WTC11 (cell line): ENCODE results near the gene SYNE3. TPM values are rescaled to one million over a fixed set of nuclear protein-coding genes. Genes with fewer than 3 reads are reported as not detected.

Experiments
- ATAC-seq: fragments of 200-7000 bp; cut with Tn5 transposase; 2 replicates; pipeline ENCODE4 v1.10.0; 2021; ENCODE audit warnings: mild to moderate bottlenecking, moderate library complexity
- CTCF ChIA-PET: fragments of 300-600 bp; sonication (Branson Sonifier 250); formaldehyde crosslinking; loops from one replicate; lab custom pipeline; 2021; ENCODE audit warnings: antibody characterized with exemption; lab: Charles Lee
- POLR2A ChIA-PET: fragments of 350-600 bp; sonication (Branson Sonifier 250); formaldehyde crosslinking; loops from one replicate; lab custom pipeline; 2021; ENCODE audit warnings: antibody characterized with exemption; lab: Charles Lee
- DNase-seq: peaks from one replicate; pipeline ENCODE4 v3.0.0; 2021; ENCODE audit warnings: low spot score
- H3K27ac Mint-ChIP-seq: 2 replicates; pipeline ENCODE4 v1.8.0; 2021; ENCODE audit warnings: mixed read lengths
- H3K27me3 Mint-ChIP-seq: 2 replicates; pipeline ENCODE4 v1.8.0; 2021; ENCODE audit warnings: low read depth, mild to moderate bottlenecking, moderate library complexity, mixed read lengths
- H3K36me3 Mint-ChIP-seq: 2 replicates; pipeline ENCODE4 v1.8.0; 2021; ENCODE audit warnings: mixed read lengths
- H3K4me1 Mint-ChIP-seq: 2 replicates; pipeline ENCODE4 v1.8.0; 2022; ENCODE audit warnings: mixed read lengths
- H3K4me3 Mint-ChIP-seq: 2 replicates; pipeline ENCODE4 v1.8.0; 2021; ENCODE audit warnings: mild to moderate bottlenecking, moderate library complexity, mixed read lengths
- H3K9me3 Mint-ChIP-seq: 2 replicates; pipeline ENCODE4 v1.8.0; 2021; ENCODE audit warnings: mixed read lengths
- ATF1 ChIP-seq: sonication (generic); formaldehyde crosslinking; IDR thresholded peaks from 2 replicates; pipeline ENCODE4 v1.8.1; 2023; ENCODE audit warnings: mild to moderate bottlenecking, moderate library complexity, missing genetic modification reagents
- CREM ChIP-seq: sonication (generic); formaldehyde crosslinking; IDR thresholded peaks from 2 replicates; pipeline ENCODE4 v1.8.1; 2022; ENCODE audit warnings: mild to moderate bottlenecking, missing genetic modification reagents, moderate library complexity
- FOXK1 ChIP-seq: sonication (generic); formaldehyde crosslinking; IDR thresholded peaks from 2 replicates; pipeline ENCODE4 v1.8.0; 2022; ENCODE audit warnings: mild to moderate bottlenecking, moderate library complexity, missing genetic modification reagents
- GTF2I ChIP-seq: fragments of 250-450 bp; sonication (Bioruptor Pico); conservative IDR thresholded peaks from 2 replicates; pipeline ENCODE4 v1.4.0; 2021; ENCODE audit warnings: mild to moderate bottlenecking
- JUN ChIP-seq: sonication (generic); formaldehyde crosslinking; IDR thresholded peaks from 2 replicates; pipeline ENCODE4 v1.8.0; 2023; ENCODE audit warnings: mild to moderate bottlenecking, missing genetic modification reagents
- KAT7 ChIP-seq: sonication (generic); formaldehyde crosslinking; IDR thresholded peaks from 2 replicates; pipeline ENCODE4 v1.8.1; 2023; ENCODE audit warnings: missing genetic modification reagents, mild to moderate bottlenecking, borderline replicate concordance
- MXD4 ChIP-seq: fragments of 250-450 bp; sonication (Bioruptor Pico); IDR thresholded peaks from 2 replicates; pipeline ENCODE4 v1.8.0; 2021; ENCODE audit warnings: mild to moderate bottlenecking, moderate library complexity, borderline replicate concordance
- NFATC4 ChIP-seq: fragments of 250-450 bp; sonication (Bioruptor Pico); IDR thresholded peaks from 2 replicates; pipeline ENCODE4 v1.9.0; 2021; ENCODE audit warnings: mild to moderate bottlenecking
- NFE2L1 ChIP-seq: sonication (generic); formaldehyde crosslinking; IDR thresholded peaks from 2 replicates; pipeline ENCODE4 v1.8.1; 2023; ENCODE audit warnings: missing genetic modification reagents
- NR2C2 ChIP-seq: sonication (generic); formaldehyde crosslinking; IDR thresholded peaks from 2 replicates; pipeline ENCODE4 v1.8.0; 2022; ENCODE audit warnings: mild to moderate bottlenecking, missing genetic modification reagents
- SMAD4 ChIP-seq: sonication (generic); formaldehyde crosslinking; IDR thresholded peaks from 2 replicates; pipeline ENCODE4 v1.8.0; 2022; ENCODE audit warnings: mild to moderate bottlenecking, missing genetic modification reagents
- ZNF671 ChIP-seq: fragments of 250-450 bp; sonication (Bioruptor Pico); IDR thresholded peaks from 2 replicates; pipeline ENCODE4 v1.8.0; 2021; ENCODE audit warnings: mild to moderate bottlenecking
- total RNA-seq: library from RNA; stranded (reverse); gene quantifications from 3 replicates; pipeline ENCODE4 v1.2.3, GENCODE V29; 2021
- TF ChIP-seq, protein P1 (sequence below): sonication (generic); formaldehyde crosslinking; IDR thresholded peaks from 2 replicates; pipeline ENCODE4 v1.8.0; 2023; ENCODE audit warnings: missing genetic modification reagents, mild to moderate bottlenecking, borderline replicate concordance
- TF ChIP-seq, protein P2 (sequence below): sonication (generic); formaldehyde crosslinking; IDR thresholded peaks from 2 replicates; pipeline ENCODE4 v1.8.0; 2022; ENCODE audit warnings: mild to moderate bottlenecking, missing genetic modification reagents
- TF ChIP-seq, protein P3 (sequence below): sonication (generic); formaldehyde crosslinking; IDR thresholded peaks from 2 replicates; pipeline ENCODE4 v1.8.1; 2022; ENCODE audit warnings: mild to moderate bottlenecking, moderate library complexity, missing genetic modification reagents
- TF ChIP-seq, protein P4 (sequence below): fragments of 250-450 bp; sonication (Bioruptor Pico); IDR thresholded peaks from 2 replicates; pipeline ENCODE4 v1.9.0; 2021; ENCODE audit warnings: mild to moderate bottlenecking, borderline replicate concordance
- TF ChIP-seq, protein P5 (sequence below): fragments of 250-450 bp; sonication (Bioruptor Pico); IDR thresholded peaks from 2 replicates; pipeline ENCODE4 v1.8.0; 2021; ENCODE audit warnings: mild to moderate bottlenecking
- TF ChIP-seq, protein P6 (sequence below): sonication (generic); formaldehyde crosslinking; conservative IDR thresholded peaks from 2 replicates; pipeline ENCODE4 v1.8.1; 2022; ENCODE audit warnings: mild to moderate bottlenecking, missing genetic modification reagents
- TF ChIP-seq, protein P7 (sequence below): fragments of 250-450 bp; sonication (Bioruptor Pico); IDR thresholded peaks from 2 replicates; pipeline ENCODE4 v1.9.0; 2021; ENCODE audit warnings: mild to moderate bottlenecking
- TF ChIP-seq, protein P8 (sequence below): sonication (generic); formaldehyde crosslinking; IDR thresholded peaks from 2 replicates; pipeline ENCODE4 v1.8.1; 2023; ENCODE audit warnings: mild to moderate bottlenecking, missing genetic modification reagents, moderate library complexity

SYNE3 gene
- total RNA-seq, 1 experiment from 2014 or later, result 0.24 TPM

DNA sequence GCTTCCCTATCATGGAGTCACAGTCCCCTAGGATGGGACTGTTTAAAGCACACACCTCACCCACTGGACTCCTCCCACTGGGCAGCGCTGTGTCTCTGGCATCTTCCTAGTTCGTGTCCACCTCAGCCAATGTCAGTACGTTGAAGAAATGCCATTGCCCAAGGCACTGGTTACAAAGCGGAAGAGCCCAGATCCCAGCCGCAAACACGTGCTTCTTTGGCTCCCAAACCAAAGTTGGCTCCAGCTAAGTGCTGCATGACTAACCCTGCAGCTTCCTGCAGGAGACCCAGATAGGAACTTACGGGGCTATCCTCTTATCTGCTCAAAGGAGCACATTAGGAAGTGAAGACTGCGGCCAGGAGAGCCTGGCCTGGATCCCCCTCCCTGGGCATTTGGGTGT is 9.3 kb downstream of the SYNE3 start (continued):
- TF ChIP-seq, protein P1, sequence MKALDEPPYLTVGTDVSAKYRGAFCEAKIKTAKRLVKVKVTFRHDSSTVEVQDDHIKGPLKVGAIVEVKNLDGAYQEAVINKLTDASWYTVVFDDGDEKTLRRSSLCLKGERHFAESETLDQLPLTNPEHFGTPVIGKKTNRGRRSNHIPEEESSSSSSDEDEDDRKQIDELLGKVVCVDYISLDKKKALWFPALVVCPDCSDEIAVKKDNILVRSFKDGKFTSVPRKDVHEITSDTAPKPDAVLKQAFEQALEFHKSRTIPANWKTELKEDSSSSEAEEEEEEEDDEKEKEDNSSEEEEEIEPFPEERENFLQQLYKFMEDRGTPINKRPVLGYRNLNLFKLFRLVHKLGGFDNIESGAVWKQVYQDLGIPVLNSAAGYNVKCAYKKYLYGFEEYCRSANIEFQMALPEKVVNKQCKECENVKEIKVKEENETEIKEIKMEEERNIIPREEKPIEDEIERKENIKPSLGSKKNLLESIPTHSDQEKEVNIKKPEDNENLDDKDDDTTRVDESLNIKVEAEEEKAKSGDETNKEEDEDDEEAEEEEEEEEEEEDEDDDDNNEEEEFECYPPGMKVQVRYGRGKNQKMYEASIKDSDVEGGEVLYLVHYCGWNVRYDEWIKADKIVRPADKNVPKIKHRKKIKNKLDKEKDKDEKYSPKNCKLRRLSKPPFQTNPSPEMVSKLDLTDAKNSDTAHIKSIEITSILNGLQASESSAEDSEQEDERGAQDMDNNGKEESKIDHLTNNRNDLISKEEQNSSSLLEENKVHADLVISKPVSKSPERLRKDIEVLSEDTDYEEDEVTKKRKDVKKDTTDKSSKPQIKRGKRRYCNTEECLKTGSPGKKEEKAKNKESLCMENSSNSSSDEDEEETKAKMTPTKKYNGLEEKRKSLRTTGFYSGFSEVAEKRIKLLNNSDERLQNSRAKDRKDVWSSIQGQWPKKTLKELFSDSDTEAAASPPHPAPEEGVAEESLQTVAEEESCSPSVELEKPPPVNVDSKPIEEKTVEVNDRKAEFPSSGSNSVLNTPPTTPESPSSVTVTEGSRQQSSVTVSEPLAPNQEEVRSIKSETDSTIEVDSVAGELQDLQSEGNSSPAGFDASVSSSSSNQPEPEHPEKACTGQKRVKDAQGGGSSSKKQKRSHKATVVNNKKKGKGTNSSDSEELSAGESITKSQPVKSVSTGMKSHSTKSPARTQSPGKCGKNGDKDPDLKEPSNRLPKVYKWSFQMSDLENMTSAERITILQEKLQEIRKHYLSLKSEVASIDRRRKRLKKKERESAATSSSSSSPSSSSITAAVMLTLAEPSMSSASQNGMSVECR (CRISPR knock-in tag), result no peak
- TF ChIP-seq, protein P2, sequence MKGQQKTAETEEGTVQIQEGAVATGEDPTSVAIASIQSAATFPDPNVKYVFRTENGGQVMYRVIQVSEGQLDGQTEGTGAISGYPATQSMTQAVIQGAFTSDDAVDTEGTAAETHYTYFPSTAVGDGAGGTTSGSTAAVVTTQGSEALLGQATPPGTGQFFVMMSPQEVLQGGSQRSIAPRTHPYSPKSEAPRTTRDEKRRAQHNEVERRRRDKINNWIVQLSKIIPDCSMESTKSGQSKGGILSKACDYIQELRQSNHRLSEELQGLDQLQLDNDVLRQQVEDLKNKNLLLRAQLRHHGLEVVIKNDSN (CRISPR knock-in tag), result no peak
- TF ChIP-seq NFATC4 (no peak), CREM (no peak)
- TF ChIP-seq, protein P3, sequence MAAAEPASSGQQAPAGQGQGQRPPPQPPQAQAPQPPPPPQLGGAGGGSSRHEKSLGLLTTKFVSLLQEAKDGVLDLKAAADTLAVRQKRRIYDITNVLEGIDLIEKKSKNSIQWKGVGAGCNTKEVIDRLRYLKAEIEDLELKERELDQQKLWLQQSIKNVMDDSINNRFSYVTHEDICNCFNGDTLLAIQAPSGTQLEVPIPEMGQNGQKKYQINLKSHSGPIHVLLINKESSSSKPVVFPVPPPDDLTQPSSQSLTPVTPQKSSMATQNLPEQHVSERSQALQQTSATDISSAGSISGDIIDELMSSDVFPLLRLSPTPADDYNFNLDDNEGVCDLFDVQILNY (CRISPR knock-in tag), result no peak
- TF ChIP-seq, protein P4, sequence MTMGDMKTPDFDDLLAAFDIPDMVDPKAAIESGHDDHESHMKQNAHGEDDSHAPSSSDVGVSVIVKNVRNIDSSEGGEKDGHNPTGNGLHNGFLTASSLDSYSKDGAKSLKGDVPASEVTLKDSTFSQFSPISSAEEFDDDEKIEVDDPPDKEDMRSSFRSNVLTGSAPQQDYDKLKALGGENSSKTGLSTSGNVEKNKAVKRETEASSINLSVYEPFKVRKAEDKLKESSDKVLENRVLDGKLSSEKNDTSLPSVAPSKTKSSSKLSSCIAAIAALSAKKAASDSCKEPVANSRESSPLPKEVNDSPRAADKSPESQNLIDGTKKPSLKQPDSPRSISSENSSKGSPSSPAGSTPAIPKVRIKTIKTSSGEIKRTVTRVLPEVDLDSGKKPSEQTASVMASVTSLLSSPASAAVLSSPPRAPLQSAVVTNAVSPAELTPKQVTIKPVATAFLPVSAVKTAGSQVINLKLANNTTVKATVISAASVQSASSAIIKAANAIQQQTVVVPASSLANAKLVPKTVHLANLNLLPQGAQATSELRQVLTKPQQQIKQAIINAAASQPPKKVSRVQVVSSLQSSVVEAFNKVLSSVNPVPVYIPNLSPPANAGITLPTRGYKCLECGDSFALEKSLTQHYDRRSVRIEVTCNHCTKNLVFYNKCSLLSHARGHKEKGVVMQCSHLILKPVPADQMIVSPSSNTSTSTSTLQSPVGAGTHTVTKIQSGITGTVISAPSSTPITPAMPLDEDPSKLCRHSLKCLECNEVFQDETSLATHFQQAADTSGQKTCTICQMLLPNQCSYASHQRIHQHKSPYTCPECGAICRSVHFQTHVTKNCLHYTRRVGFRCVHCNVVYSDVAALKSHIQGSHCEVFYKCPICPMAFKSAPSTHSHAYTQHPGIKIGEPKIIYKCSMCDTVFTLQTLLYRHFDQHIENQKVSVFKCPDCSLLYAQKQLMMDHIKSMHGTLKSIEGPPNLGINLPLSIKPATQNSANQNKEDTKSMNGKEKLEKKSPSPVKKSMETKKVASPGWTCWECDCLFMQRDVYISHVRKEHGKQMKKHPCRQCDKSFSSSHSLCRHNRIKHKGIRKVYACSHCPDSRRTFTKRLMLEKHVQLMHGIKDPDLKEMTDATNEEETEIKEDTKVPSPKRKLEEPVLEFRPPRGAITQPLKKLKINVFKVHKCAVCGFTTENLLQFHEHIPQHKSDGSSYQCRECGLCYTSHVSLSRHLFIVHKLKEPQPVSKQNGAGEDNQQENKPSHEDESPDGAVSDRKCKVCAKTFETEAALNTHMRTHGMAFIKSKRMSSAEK (CRISPR knock-in tag), result no peak

DNA sequence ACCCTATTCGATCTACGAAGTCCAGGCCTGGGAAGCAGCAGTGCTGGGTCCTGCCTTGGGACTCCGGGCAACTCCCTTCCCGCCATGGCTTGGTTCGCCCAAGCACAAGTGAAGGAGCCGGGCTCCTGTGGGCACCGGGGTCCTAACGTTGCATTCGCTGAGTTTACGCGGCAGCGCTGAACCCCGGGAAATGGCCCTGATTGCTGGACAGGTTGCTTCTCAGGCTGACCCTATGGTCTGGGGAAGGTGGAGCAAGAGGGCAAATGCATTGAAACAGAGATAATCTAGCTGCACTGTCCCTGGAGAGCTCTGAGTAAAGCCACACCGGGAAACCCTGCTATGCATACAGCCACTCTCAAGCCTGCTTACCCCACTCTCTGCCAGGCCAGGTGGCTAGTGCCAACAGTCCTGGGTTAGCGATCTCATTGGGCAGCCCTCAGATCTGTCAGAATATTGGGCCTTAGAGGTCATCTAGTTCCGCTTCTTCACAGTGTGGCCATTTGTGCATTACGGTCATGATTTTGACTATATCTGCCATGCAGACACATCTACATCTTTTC is 11.3 kb downstream of the SYNE3 start:
- Mint-ChIP-seq H3K4me1 (no peaks in the 10 kb centered on the region), H3K27me3 (no peaks in the 10 kb centered on the region; the same call in 1 of the 2 replicates), H3K4me3 (no peak overlapping the region), H3K36me3 (no peaks in the 10 kb centered on the region), H3K9me3 (no peaks in the 10 kb centered on the region), H3K27ac (no peak overlapping the region)
- TF ChIP-seq, protein P5, sequence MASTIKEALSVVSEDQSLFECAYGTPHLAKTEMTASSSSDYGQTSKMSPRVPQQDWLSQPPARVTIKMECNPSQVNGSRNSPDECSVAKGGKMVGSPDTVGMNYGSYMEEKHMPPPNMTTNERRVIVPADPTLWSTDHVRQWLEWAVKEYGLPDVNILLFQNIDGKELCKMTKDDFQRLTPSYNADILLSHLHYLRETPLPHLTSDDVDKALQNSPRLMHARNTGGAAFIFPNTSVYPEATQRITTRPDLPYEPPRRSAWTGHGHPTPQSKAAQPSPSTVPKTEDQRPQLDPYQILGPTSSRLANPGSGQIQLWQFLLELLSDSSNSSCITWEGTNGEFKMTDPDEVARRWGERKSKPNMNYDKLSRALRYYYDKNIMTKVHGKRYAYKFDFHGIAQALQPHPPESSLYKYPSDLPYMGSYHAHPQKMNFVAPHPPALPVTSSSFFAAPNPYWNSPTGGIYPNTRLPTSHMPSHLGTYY, result no peak
- TF ChIP-seq, protein P6, sequence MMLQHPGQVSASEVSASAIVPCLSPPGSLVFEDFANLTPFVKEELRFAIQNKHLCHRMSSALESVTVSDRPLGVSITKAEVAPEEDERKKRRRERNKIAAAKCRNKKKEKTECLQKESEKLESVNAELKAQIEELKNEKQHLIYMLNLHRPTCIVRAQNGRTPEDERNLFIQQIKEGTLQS (CRISPR knock-in tag), result no peak
- TF ChIP-seq FOXK1 (CRISPR knock-in tag) (no peak), NFE2L1 (CRISPR knock-in tag) (no peak), KAT7 (no peak), MXD4 (CRISPR knock-in tag) (no peak), GTF2I (CRISPR knock-in tag) (no peak), SMAD4 (no peak), NR2C2 (CRISPR knock-in tag) (no peak), ATF1 (CRISPR knock-in tag) (no peak), ZNF671 (CRISPR knock-in tag) (no peak), JUN (CRISPR knock-in tag) (no peak)
- TF ChIP-seq, protein P7, sequence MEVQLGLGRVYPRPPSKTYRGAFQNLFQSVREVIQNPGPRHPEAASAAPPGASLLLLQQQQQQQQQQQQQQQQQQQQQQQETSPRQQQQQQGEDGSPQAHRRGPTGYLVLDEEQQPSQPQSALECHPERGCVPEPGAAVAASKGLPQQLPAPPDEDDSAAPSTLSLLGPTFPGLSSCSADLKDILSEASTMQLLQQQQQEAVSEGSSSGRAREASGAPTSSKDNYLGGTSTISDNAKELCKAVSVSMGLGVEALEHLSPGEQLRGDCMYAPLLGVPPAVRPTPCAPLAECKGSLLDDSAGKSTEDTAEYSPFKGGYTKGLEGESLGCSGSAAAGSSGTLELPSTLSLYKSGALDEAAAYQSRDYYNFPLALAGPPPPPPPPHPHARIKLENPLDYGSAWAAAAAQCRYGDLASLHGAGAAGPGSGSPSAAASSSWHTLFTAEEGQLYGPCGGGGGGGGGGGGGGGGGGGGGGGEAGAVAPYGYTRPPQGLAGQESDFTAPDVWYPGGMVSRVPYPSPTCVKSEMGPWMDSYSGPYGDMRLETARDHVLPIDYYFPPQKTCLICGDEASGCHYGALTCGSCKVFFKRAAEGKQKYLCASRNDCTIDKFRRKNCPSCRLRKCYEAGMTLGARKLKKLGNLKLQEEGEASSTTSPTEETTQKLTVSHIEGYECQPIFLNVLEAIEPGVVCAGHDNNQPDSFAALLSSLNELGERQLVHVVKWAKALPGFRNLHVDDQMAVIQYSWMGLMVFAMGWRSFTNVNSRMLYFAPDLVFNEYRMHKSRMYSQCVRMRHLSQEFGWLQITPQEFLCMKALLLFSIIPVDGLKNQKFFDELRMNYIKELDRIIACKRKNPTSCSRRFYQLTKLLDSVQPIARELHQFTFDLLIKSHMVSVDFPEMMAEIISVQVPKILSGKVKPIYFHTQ (CRISPR knock-in tag), result no peak
- TF ChIP-seq, protein P8, sequence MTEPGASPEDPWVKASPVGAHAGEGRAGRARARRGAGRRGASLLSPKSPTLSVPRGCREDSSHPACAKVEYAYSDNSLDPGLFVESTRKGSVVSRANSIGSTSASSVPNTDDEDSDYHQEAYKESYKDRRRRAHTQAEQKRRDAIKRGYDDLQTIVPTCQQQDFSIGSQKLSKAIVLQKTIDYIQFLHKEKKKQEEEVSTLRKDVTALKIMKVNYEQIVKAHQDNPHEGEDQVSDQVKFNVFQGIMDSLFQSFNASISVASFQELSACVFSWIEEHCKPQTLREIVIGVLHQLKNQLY (CRISPR knock-in tag), result no peak
- POLR2A ChIA-PET, result no interaction called here
- no peak for DNase-seq
- no peak for ATAC-seq
- CTCF ChIA-PET, result no interaction called here
